Measurements from ENCODE around the gene GATD1. TPM values are rescaled to one million over a fixed set of nuclear protein-coding genes. Genes with fewer than 3 reads are reported as not detected.

GATD1 gene
- total and polyA plus RNA-seq, 9 of the 15 experiments (the other 6 are each of a cell fraction or from before 2014, with no cell fraction given), result 2.8 to 144 (median 36.9) TPM

DNA sequence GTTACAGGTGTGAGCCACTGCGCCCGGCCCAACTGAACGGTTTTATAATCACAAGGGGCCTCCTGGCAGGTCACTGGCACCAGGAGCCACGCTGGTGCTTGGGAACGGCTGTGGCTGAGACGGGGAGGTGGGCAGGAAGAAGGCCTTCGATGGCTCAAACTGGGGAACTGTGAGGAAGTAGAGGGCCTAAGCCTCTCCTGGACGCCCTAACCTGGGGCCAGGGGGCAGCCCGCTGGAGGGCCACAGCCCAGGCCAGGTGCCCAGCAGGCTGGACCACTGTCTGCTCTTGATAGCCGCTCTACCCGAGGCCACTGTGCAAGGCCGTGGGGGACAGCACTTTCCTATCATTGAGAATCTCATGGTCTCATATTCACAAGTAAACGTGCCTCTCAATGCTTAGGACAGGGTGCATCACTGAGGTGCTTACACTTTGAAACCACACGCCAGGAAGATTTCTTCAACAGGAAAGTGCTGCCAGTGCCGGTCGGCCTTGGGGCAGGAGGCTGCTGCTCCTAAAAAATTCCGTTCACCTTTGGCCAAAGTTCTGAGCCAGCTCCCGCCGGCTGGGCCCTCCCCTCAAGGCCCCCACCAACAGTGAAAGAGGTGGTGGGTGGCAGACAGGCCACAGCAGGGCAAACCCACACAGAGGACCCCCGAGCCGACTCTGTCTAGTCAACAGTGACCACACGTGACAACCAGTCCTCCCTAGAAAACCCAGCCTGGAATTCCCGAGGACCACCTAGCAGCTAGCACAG, 7.2 kb downstream of the GATD1 start:
- no peak for DNase-seq (ENCODE audit: extremely low read depth in 1 of 4, low spot score in 3 of 4)
- Histone ChIP-seq H3K4me2 (ENCODE audit: insufficient read depth, low read length) (no peak overlapping the region), H3K4me1 (replicated peaks in 1 of 2; ENCODE audit: control insufficient read depth in 2 of 2, insufficient read depth in 2 of 2, low read length in 2 of 2) (peaks cover 2 to 63% of the 10 kb centered on the region in 2 experiments; a peak in 3 of 5 replicates), H3K4me3 (no peak overlapping the region), H3K9ac (ENCODE audit: insufficient read depth in 1 of 2, low read depth in 2 of 2, low read length in 2 of 2) (peak overlapping the region in 1 of 2 experiments; percentile 23; a peak in 1 of 4 replicates), H3K9me1 (ENCODE audit: control insufficient read depth, insufficient read depth, low read length) (peaks cover 1% of the 10 kb centered on the region), H3K79me2 (ENCODE audit: control insufficient read depth, insufficient read depth, low read length) (peaks cover 42% of the 10 kb centered on the region), H4K20me1 (replicated peaks; ENCODE audit: control insufficient read depth, insufficient read depth, low read length) (peaks cover 18% of the 10 kb centered on the region), H2AFZ (ENCODE audit: low read depth, low read length) (no peak overlapping the region), H3K9me3 (replicated peaks; ENCODE audit: control insufficient read depth, insufficient read depth, low read depth, low read length) (no peaks in the 10 kb centered on the region), H3K27me3 (ENCODE audit: control insufficient read depth in 2 of 2, insufficient read depth in 2 of 2, low read length in 2 of 2) (no peaks in the 10 kb centered on the region), H3K27ac (ENCODE audit: extremely low read depth, low read depth, low read length) (no peak overlapping the region), H3K36me3 (ENCODE audit: control insufficient read depth, insufficient read depth, low read length) (peaks cover 82% of the 10 kb centered on the region)
- no peak for ATAC-seq
- intact Hi-C loops (cut with micrococcal nuclease), result no loop called here
- TF ChIP-seq TRIM28 (IDR thresholded peaks at IDR 0.05), result no peak
- 0 out of 2 replicates have a peak, but pooled peaks have one; percentile 26 for TF ChIP-seq SUPT5H (IDR thresholded peaks at IDR 0.05)
- in situ Hi-C loops (cut with MboI), result no loop called here
- 95% methylated on average over 23 of the region's 23 CpGs for WGBS (ENCODE audit: insufficient coverage, low coverage, missing lambda C conversion rate)
- POLR2A ChIA-PET, result interaction anchor here (0.5 to 1.4 kb wide), 5 partner anchors 8 to 477 kb away, joined by 3 to 14 read pairs (median 3); no protein-coding TSS in a partner anchor
- CTCF ChIA-PET (ENCODE audit: low intra/inter-chr PET ratio), result no interaction called here
- FAIRE-seq, result no peak
- BruUV-seq (replicated peaks), result TSS peak; percentile 27

DNA sequence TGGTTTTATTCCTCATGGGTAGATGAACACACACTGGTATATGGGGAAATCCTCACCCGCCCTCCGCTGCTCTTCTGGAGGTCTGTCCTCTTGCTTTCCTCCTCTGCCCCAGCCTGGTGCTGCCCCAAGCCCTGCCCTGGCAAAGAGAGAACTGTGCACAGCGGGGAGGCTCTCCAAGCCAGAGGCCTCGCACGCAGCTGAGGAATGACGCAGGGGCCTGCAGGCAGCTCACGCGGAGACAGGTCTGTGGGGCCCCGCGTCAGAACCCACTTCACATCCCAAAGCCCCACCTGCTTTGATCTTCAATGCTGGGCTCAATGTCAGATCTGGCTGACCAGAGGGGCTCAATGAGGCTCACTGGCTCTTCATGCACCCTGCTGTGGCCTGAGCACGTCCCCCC, 10.0 kb downstream of the GATD1 start:
- H3K9me3 ChIP-seq (replicated peaks; ENCODE audit: control insufficient read depth, insufficient read depth, low read depth, low read length), result no peaks in the 10 kb centered on the region
- intact Hi-C loops (cut with micrococcal nuclease), result no loop called here
- peak overlapping the region in 1 of 2 experiments; percentile 58; a peak in 1 of 4 replicates for H3K9ac ChIP-seq (ENCODE audit: insufficient read depth in 1 of 2, low read depth in 2 of 2, low read length in 2 of 2)
- H3K9me1 ChIP-seq (ENCODE audit: control insufficient read depth, insufficient read depth, low read length), result peaks cover 6% of the 10 kb centered on the region
- ChIA-PET POLR2A (interaction anchor here (1.3 to 1.8 kb wide), 2 partner anchors 18 to 72 kb away, joined by 5 read pairs; partner anchors contain the start of genes DEAF1 and TMEM80), CTCF (ENCODE audit: low intra/inter-chr PET ratio) (no interaction called here)
- 95% methylated on average over 11 of the region's 11 CpGs for WGBS (ENCODE audit: insufficient coverage, low coverage, missing lambda C conversion rate)
- no peak overlapping the region for H2AFZ ChIP-seq (ENCODE audit: low read depth, low read length)
- peaks cover 28% of the 10 kb centered on the region for H4K20me1 ChIP-seq (replicated peaks; ENCODE audit: control insufficient read depth, insufficient read depth, low read length)
- in situ Hi-C loops (cut with MboI), result no loop called here
- no peak overlapping the region for H3K4me3 ChIP-seq
- FAIRE-seq, result no peak
- peaks cover 17% of the 10 kb centered on the region; the same call in 1 of the 3 replicates for H3K79me2 ChIP-seq (ENCODE audit: control insufficient read depth, insufficient read depth, low read length)
- DNase-seq (ENCODE audit: extremely low read depth in 1 of 4, low spot score in 3 of 4), result no peak
- BruUV-seq (replicated peaks), result TSS peak; percentile 58
- no peak overlapping the region for H3K4me2 ChIP-seq (ENCODE audit: insufficient read depth, low read length)
- peaks cover 7 to 58% of the 10 kb centered on the region in 2 experiments; a peak in 4 of 5 replicates for H3K4me1 ChIP-seq (replicated peaks in 1 of 2; ENCODE audit: control insufficient read depth in 2 of 2, insufficient read depth in 2 of 2, low read length in 2 of 2)
- no peak for ATAC-seq
- no peak overlapping the region for H3K27ac ChIP-seq (ENCODE audit: extremely low read depth, low read depth, low read length)
- H3K27me3 ChIP-seq (ENCODE audit: control insufficient read depth in 2 of 2, insufficient read depth in 2 of 2, low read length in 2 of 2), result no peaks in the 10 kb centered on the region
- peaks cover 81% of the 10 kb centered on the region for H3K36me3 ChIP-seq (ENCODE audit: control insufficient read depth, insufficient read depth, low read length)
- TF ChIP-seq POLR2G (IDR thresholded peaks at IDR 0.05; ENCODE audit: low read depth, low read length), result peak; percentile 70
- TF ChIP-seq, protein P1, sequence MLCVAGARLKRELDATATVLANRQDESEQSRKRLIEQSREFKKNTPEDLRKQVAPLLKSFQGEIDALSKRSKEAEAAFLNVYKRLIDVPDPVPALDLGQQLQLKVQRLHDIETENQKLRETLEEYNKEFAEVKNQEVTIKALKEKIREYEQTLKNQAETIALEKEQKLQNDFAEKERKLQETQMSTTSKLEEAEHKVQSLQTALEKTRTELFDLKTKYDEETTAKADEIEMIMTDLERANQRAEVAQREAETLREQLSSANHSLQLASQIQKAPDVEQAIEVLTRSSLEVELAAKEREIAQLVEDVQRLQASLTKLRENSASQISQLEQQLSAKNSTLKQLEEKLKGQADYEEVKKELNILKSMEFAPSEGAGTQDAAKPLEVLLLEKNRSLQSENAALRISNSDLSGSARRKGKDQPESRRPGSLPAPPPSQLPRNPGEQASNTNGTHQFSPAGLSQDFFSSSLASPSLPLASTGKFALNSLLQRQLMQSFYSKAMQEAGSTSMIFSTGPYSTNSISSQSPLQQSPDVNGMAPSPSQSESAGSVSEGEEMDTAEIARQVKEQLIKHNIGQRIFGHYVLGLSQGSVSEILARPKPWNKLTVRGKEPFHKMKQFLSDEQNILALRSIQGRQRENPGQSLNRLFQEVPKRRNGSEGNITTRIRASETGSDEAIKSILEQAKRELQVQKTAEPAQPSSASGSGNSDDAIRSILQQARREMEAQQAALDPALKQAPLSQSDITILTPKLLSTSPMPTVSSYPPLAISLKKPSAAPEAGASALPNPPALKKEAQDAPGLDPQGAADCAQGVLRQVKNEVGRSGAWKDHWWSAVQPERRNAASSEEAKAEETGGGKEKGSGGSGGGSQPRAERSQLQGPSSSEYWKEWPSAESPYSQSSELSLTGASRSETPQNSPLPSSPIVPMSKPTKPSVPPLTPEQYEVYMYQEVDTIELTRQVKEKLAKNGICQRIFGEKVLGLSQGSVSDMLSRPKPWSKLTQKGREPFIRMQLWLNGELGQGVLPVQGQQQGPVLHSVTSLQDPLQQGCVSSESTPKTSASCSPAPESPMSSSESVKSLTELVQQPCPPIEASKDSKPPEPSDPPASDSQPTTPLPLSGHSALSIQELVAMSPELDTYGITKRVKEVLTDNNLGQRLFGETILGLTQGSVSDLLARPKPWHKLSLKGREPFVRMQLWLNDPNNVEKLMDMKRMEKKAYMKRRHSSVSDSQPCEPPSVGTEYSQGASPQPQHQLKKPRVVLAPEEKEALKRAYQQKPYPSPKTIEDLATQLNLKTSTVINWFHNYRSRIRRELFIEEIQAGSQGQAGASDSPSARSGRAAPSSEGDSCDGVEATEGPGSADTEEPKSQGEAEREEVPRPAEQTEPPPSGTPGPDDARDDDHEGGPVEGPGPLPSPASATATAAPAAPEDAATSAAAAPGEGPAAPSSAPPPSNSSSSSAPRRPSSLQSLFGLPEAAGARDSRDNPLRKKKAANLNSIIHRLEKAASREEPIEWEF (CRISPR knock-in tag; IDR thresholded peaks at IDR 0.05), result no peak
- TF ChIP-seq, protein P2, sequence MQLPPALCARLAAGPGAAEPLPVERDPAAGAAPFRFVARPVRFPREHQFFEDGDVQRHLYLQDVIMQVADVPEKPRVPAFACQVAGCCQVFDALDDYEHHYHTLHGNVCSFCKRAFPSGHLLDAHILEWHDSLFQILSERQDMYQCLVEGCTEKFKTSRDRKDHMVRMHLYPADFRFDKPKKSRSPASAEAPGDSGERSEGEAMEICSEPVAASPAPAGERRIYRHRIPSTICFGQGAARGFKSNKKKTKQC (CRISPR knock-in tag; IDR thresholded peaks at IDR 0.05), result no peak
- TF ChIP-seq KDM2B (CRISPR knock-in tag; IDR thresholded peaks at IDR 0.05), result no peak
- no peak for TF ChIP-seq ZNF316 (IDR thresholded peaks at IDR 0.05)
- TF ChIP-seq KHSRP (IDR thresholded peaks at IDR 0.05), result no peak
- TF ChIP-seq ZNF507 (tag; conservative IDR thresholded peaks at IDR 0.05), result no peak
- peak; percentile 36; the same call in 1 of the 2 replicates for TF ChIP-seq SUPT5H (IDR thresholded peaks at IDR 0.05)

All from K562 (cell line).